ENCODE measurements around the gene ANK2.

The ANK2 gene

DNA sequence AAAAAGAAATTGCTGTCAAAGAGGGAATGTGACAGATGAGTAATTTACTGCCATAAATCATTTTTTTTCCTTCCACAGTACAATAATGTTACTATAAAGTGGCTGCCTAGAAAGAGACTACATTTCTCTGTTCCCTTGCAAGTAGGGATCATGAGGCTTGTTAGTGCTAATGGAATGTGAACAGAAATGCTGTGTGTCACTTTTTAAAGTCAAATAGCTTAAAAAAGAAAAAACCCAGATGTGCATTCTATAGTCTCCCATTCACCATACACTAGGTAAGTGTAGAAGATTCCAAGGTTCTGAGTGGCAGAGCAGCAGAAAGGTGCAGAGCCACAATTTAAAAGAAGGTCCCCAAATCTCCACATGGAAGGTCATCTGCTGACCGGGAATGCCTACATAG lies 383.7 kb downstream of the ANK2 start:
- DNase-seq (ENCODE audit: low read depth) = no peak
- TF ChIP-seq, protein P1, sequence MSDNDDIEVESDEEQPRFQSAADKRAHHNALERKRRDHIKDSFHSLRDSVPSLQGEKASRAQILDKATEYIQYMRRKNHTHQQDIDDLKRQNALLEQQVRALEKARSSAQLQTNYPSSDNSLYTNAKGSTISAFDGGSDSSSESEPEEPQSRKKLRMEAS (IDR thresholded peaks at IDR 0.05; ENCODE audit: low read depth, low read length) = no peak
- TF ChIP-seq, protein P2, sequence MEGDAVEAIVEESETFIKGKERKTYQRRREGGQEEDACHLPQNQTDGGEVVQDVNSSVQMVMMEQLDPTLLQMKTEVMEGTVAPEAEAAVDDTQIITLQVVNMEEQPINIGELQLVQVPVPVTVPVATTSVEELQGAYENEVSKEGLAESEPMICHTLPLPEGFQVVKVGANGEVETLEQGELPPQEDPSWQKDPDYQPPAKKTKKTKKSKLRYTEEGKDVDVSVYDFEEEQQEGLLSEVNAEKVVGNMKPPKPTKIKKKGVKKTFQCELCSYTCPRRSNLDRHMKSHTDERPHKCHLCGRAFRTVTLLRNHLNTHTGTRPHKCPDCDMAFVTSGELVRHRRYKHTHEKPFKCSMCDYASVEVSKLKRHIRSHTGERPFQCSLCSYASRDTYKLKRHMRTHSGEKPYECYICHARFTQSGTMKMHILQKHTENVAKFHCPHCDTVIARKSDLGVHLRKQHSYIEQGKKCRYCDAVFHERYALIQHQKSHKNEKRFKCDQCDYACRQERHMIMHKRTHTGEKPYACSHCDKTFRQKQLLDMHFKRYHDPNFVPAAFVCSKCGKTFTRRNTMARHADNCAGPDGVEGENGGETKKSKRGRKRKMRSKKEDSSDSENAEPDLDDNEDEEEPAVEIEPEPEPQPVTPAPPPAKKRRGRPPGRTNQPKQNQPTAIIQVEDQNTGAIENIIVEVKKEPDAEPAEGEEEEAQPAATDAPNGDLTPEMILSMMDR (IDR thresholded peaks at IDR 0.05; ENCODE audit: low read depth, low read length) = no peak
- no peak for TF ChIP-seq MYC (IDR thresholded peaks at IDR 0.05; ENCODE audit: low read depth, low read length)
- no peak for TF ChIP-seq POLR2A (IDR thresholded peaks at IDR 0.05; ENCODE audit: extremely low read depth, insufficient read length)
- no peak overlapping the region for H3K4me3 ChIP-seq (ENCODE audit: low read depth, low read length)
